ENCODE measurements around the gene CXCR4.
"Not testable (repeated sequence)": the region's sequence is repeated elsewhere in the genome, so short reads cannot be mapped to it uniquely, and the experiment has no call there.

Gene CXCR4

DNA sequence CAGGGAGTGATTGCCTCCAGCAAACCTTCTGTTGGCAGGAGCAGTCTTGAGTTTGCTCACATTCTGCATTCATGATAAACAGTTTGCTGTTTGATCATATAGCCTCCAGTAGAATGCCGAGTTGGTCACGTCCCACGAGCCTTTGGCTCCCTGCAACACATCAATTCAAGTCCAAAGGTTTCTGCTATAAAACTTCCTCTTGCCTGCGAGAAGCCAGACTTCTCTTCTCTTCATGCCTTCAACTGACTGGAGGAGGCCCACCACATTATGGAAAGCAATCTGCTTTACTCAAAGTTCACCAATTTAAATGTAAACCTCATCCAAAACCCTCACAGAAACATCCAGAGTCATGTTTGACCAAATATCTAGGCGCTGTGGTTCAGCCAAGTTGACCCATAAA lies 40.8 kb downstream of the CXCR4 start:
- peaks cover 5% of the 10 kb centered on the region for H3K4me1 ChIP-seq (ENCODE audit: insufficient read depth, low read length, poor library complexity, severe bottlenecking)
- H3F3A ChIP-seq (ENCODE audit: low read depth): no peaks in the 10 kb centered on the region
- H2AFZ ChIP-seq (ENCODE audit: low read length): no peak overlapping the region
- no peak for TF ChIP-seq EZH2phosphoT487 (IDR thresholded peaks at IDR 0.05; ENCODE audit: borderline replicate concordance)
- TF ChIP-seq, protein P1, sequence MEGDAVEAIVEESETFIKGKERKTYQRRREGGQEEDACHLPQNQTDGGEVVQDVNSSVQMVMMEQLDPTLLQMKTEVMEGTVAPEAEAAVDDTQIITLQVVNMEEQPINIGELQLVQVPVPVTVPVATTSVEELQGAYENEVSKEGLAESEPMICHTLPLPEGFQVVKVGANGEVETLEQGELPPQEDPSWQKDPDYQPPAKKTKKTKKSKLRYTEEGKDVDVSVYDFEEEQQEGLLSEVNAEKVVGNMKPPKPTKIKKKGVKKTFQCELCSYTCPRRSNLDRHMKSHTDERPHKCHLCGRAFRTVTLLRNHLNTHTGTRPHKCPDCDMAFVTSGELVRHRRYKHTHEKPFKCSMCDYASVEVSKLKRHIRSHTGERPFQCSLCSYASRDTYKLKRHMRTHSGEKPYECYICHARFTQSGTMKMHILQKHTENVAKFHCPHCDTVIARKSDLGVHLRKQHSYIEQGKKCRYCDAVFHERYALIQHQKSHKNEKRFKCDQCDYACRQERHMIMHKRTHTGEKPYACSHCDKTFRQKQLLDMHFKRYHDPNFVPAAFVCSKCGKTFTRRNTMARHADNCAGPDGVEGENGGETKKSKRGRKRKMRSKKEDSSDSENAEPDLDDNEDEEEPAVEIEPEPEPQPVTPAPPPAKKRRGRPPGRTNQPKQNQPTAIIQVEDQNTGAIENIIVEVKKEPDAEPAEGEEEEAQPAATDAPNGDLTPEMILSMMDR (conservative IDR thresholded peaks at IDR 0.05; ENCODE audit: low read length): no peak
- no peak overlapping the region for H3K4me3 ChIP-seq (ENCODE audit: low read length, poor library complexity, severe bottlenecking)
- peaks cover 12% of the 10 kb centered on the region for H3K9me3 ChIP-seq (ENCODE audit: insufficient read depth, low read depth, low read length)
- H3K36me3 ChIP-seq (ENCODE audit: insufficient read depth, low read length): no peaks in the 10 kb centered on the region
- H4K20me1 ChIP-seq (ENCODE audit: insufficient read depth, low read length, poor library complexity, severe bottlenecking): no peaks in the 10 kb centered on the region
- no peaks in the 10 kb centered on the region for H3K9me2 ChIP-seq (replicated peaks; ENCODE audit: low read depth, low read length)
- no peaks in the 10 kb centered on the region for H3K27me3 ChIP-seq (ENCODE audit: insufficient read depth, low read length, poor library complexity, severe bottlenecking)
- H3K9ac ChIP-seq (ENCODE audit: low read depth, low read length, poor library complexity, severe bottlenecking): no peak overlapping the region
- H3K4me2 ChIP-seq (ENCODE audit: low read depth, low read length, poor library complexity, severe bottlenecking): no peak overlapping the region
- H3K79me2 ChIP-seq (ENCODE audit: insufficient read depth, low read length): no peaks in the 10 kb centered on the region

DNA sequence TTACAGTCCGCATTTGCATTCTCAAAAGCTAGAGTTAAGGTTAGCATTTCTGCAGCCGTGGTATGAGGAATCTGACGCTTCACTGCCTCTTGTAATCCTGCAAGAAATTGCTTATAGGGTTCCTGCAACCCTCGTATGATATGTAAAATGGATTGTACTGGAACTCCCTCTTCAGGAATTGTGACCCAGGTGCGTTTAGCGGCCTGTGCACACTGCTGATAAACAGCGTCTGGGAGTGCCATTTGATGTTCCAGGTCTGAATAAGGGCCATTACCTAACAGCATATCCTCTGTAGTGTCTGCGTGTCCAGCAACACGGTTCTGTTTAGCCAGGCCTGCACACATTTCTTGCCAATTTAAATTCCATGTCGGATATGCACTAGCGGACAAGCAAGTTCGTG lies 42.5 kb downstream of the CXCR4 start:
- Histone ChIP-seq H3K79me2 (ENCODE audit: insufficient read depth, low read length) (no peaks in the 10 kb centered on the region), H3K4me2 (ENCODE audit: low read depth, low read length, poor library complexity, severe bottlenecking) (no peak overlapping the region), H2AFZ (ENCODE audit: low read length) (no peak overlapping the region), H3K27me3 (ENCODE audit: insufficient read depth, low read length, poor library complexity, severe bottlenecking) (no peaks in the 10 kb centered on the region), H3K9me3 (ENCODE audit: insufficient read depth, low read depth, low read length) (peaks cover 16% of the 10 kb centered on the region), H3F3A (ENCODE audit: low read depth) (no peaks in the 10 kb centered on the region), H3K36me3 (ENCODE audit: insufficient read depth, low read length) (no peaks in the 10 kb centered on the region), H3K4me3 (ENCODE audit: low read length, poor library complexity, severe bottlenecking) (no peak overlapping the region), H3K9ac (ENCODE audit: low read depth, low read length, poor library complexity, severe bottlenecking) (no peak overlapping the region), H4K20me1 (ENCODE audit: insufficient read depth, low read length, poor library complexity, severe bottlenecking) (no peaks in the 10 kb centered on the region), H3K9me2 (replicated peaks; ENCODE audit: low read depth, low read length) (no peaks in the 10 kb centered on the region), H3K4me1 (ENCODE audit: insufficient read depth, low read length, poor library complexity, severe bottlenecking) (peaks cover 5% of the 10 kb centered on the region)
- TF ChIP-seq EZH2phosphoT487 (IDR thresholded peaks at IDR 0.05; ENCODE audit: borderline replicate concordance): no peak
- TF ChIP-seq, protein P1 (conservative IDR thresholded peaks at IDR 0.05; ENCODE audit: low read length): no peak

DNA sequence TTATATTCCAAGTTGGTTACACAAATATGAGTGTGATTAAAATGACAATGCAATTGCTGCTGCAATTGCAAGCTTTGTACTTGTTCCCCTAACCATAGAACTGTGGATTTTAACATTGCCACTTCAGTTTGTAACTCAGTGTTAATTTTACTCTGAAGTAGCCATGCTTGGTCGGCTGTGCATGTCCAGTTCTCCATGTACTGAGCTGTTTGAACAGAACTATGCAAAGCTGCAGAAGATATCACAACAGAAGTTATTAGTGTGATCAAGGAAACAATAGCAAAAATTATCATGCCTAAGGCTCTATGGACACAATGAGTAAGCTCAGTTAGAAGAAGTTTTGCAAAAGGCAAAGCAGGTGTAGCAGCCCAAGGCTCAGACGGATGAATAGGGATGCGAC lies 45.3 kb downstream of the CXCR4 start:
- Histone ChIP-seq H3K4me1 (ENCODE audit: insufficient read depth, low read length, poor library complexity, severe bottlenecking) (peaks cover 5% of the 10 kb centered on the region), H3K36me3 (ENCODE audit: insufficient read depth, low read length) (no peaks in the 10 kb centered on the region), H3F3A (ENCODE audit: low read depth) (no peaks in the 10 kb centered on the region), H3K79me2 (ENCODE audit: insufficient read depth, low read length) (no peaks in the 10 kb centered on the region), H3K9me2 (replicated peaks; ENCODE audit: low read depth, low read length) (no peaks in the 10 kb centered on the region), H3K4me2 (ENCODE audit: low read depth, low read length, poor library complexity, severe bottlenecking) (no peak overlapping the region), H3K9ac (ENCODE audit: low read depth, low read length, poor library complexity, severe bottlenecking) (no peak overlapping the region), H4K20me1 (ENCODE audit: insufficient read depth, low read length, poor library complexity, severe bottlenecking) (no peaks in the 10 kb centered on the region), H3K4me3 (ENCODE audit: low read length, poor library complexity, severe bottlenecking) (no peak overlapping the region), H2AFZ (ENCODE audit: low read length) (no peak overlapping the region), H3K27me3 (ENCODE audit: insufficient read depth, low read length, poor library complexity, severe bottlenecking) (no peaks in the 10 kb centered on the region), H3K9me3 (ENCODE audit: insufficient read depth, low read depth, low read length) (peaks cover 16% of the 10 kb centered on the region)
- TF ChIP-seq EZH2phosphoT487 (IDR thresholded peaks at IDR 0.05; ENCODE audit: borderline replicate concordance): no peak
- TF ChIP-seq, protein P1 (conservative IDR thresholded peaks at IDR 0.05; ENCODE audit: low read length): no peak

DNA sequence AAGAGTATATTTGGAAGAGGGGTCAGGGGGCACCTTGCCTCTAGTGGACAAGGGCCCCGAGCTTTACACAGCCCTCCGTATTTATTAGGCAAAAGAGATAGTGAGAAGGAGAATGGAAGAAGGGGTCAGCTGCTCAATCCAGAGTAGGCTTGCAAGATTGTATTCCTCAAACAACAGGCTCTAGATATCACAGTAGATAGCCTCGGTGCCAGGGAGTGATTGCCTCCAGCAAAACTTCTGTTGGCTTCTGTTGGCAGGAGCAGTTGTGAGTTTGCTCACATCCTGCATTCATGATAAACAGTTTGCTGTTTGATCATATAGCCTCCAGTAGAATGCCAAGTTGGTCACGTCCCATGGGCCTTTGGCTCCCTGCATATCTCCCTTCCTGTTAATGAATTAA lies 46.1 kb downstream of the CXCR4 start:
- peaks cover 16% of the 10 kb centered on the region for H3K9me3 ChIP-seq (ENCODE audit: insufficient read depth, low read depth, low read length)
- H3K9me2 ChIP-seq (replicated peaks; ENCODE audit: low read depth, low read length); H3K4me1 ChIP-seq (ENCODE audit: insufficient read depth, low read length, poor library complexity, severe bottlenecking); H4K20me1 ChIP-seq (ENCODE audit: insufficient read depth, low read length, poor library complexity, severe bottlenecking); H2AFZ ChIP-seq (ENCODE audit: low read length); H3K9ac ChIP-seq (ENCODE audit: low read depth, low read length, poor library complexity, severe bottlenecking); H3K79me2 ChIP-seq (ENCODE audit: insufficient read depth, low read length); H3K4me2 ChIP-seq (ENCODE audit: low read depth, low read length, poor library complexity, severe bottlenecking); H3K4me3 ChIP-seq (ENCODE audit: low read length, poor library complexity, severe bottlenecking); H3K36me3 ChIP-seq (ENCODE audit: insufficient read depth, low read length); H3K27me3 ChIP-seq (ENCODE audit: insufficient read depth, low read length, poor library complexity, severe bottlenecking); H3F3A ChIP-seq (ENCODE audit: low read depth): not testable (repeated sequence)

Data from Loucy (cell line).